Gastrocnemius medialis (tissue), 4 donors: ENCODE data around the gene NHEJ1. TPM values are rescaled to one million over a fixed set of nuclear protein-coding genes. Genes with fewer than 3 reads are reported as not detected.

Source experiments
- ATAC-seq, 2 donors: fragments of 150-250 bp; one replicate each; pipeline ENCODE4 v1.9.1; 2016
- DNase-seq, 2 donors: peaks; one replicate each; pipeline ENCODE4 v3.0.0-alpha.2; 2019
- H3K27ac ChIP-seq, 4 donors: fragments of 200-600 bp; sonication (generic); 1 replicate in 1 of 4; 2 replicates in 3 of 4; pipeline ENCODE4 v1.5.1; 2016 to 2018; ENCODE audit warnings: mild to moderate bottlenecking in 2 of 4, moderate library complexity in 1 of 4
- H3K27me3 ChIP-seq, 3 donors: fragments of 200-600 bp; sonication (generic) in 2 of 3; 1 replicate in 1 of 3; 2 replicates in 2 of 3; pipeline versions ENCODE4 v1.5.1 to v1.6.0; 2016 to 2019; ENCODE audit warnings: mild to moderate bottlenecking in 1 of 3, moderate library complexity in 1 of 3
- H3K36me3 ChIP-seq, 2 donors: fragments of 200-600 bp; sonication (generic) in 1 of 2; one replicate each; pipeline ENCODE4 v1.5.1; 2017 to 2018
- H3K4me1 ChIP-seq, 2 donors: fragments of 200-600 bp; sonication (generic) in 1 of 2; one replicate each; pipeline ENCODE4 v1.5.1; 2016 to 2017; ENCODE audit warnings: mild to moderate bottlenecking in 2 of 2
- H3K4me3 ChIP-seq, 4 donors: fragments of 200-600 bp; sonication (generic) in 3 of 4; 1 replicate in 1 of 4; 2 replicates in 3 of 4; pipeline ENCODE4 v1.5.1; 2016 to 2019; ENCODE audit warnings: mild to moderate bottlenecking in 2 of 4
- H3K9me3 ChIP-seq, 3 donors: fragments of 200-600 bp; sonication (generic) in 2 of 3; 1 replicate in 1 of 3; 2 replicates in 2 of 3; pipeline ENCODE4 v1.5.1; 2016 to 2019
- POLR2A ChIP-seq, 2 donors: fragments of 450-650 bp; IDR thresholded peaks; one replicate each; pipeline ENCODE4 v1.6.1; 2017; ENCODE audit warnings: antibody characterized with exemption in 2 of 2, mild to moderate bottlenecking in 2 of 2, moderate library complexity in 2 of 2
- in situ Hi-C, 4 donors: fragments of 200-750 bp; cut with MboI; loops; one replicate each; pipeline versions ENCODE4 v1.15.0 to v1.8.0; 2017; ENCODE audit warnings: low sequenced_read_pairs in 4 of 4
- intact Hi-C: fragments of 100-400 bp; cut with DNase I; formaldehyde crosslinking; loops from one replicate; pipeline ENCODE4 v1.15.1; 2023; ENCODE audit warnings: low total_unique reads
- total RNA-seq, 4 donors: library from RNA; depleted of rRNA; stranded (reverse); fragments of >200 nt; gene quantifications; one replicate each; pipeline versions ENCODE4 v1.1.0 to v1.2.3, GENCODE V29; 2016
- TF ChIP-seq, protein P1 (sequence below), 5 experiments: fragments of 450-650 bp in 3 of 5; fragments of 200-600 bp in 2 of 5; sonication (generic) in 2 of 5; IDR thresholded peaks in 4 of 5; conservative IDR thresholded peaks in 1 of 5; 1 replicate in 4 of 5; 2 replicates in 1 of 5; pipeline ENCODE4 v1.5.1; 2016 to 2019; ENCODE audit warnings: antibody characterized with exemption in 5 of 5, mild to moderate bottlenecking in 3 of 5, moderate library complexity in 3 of 5

Gene NHEJ1
- total RNA-seq, 4 donors from 2014 or later = 24.5 to 39.0 (median 26.4) TPM

DNA sequence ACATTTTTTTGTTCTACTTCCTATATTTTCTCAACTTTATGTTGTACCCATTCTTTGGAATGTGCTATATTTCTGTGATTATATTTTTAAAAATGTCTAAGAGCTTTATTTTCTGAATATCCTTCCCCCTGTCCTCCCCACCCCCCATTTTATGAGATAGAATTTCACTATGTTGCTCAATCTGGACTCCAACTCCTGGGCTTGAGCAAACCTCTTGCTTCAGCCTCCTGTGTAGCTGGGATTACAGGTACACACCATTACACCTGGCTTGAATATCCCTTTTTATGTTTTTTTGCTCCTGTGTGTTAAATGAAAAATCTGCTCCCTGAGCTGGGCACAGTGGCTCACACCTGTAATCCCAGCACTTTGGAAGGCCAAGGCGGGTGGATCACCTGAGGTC is 36.8 kb upstream of the NHEJ1 start:
- intact Hi-C loops = no loop called here
- Histone ChIP-seq H3K27ac (no peak overlapping the region), H3K36me3 (no peaks in the 10 kb centered on the region), H3K4me1 (no peaks in the 10 kb centered on the region), H3K9me3 (no peaks in the 10 kb centered on the region), H3K27me3 (peaks cover 0 to 9% (median 9%) of the 10 kb centered on the region in 3 donors), H3K4me3 (no peak overlapping the region)
- TF ChIP-seq, protein P1, sequence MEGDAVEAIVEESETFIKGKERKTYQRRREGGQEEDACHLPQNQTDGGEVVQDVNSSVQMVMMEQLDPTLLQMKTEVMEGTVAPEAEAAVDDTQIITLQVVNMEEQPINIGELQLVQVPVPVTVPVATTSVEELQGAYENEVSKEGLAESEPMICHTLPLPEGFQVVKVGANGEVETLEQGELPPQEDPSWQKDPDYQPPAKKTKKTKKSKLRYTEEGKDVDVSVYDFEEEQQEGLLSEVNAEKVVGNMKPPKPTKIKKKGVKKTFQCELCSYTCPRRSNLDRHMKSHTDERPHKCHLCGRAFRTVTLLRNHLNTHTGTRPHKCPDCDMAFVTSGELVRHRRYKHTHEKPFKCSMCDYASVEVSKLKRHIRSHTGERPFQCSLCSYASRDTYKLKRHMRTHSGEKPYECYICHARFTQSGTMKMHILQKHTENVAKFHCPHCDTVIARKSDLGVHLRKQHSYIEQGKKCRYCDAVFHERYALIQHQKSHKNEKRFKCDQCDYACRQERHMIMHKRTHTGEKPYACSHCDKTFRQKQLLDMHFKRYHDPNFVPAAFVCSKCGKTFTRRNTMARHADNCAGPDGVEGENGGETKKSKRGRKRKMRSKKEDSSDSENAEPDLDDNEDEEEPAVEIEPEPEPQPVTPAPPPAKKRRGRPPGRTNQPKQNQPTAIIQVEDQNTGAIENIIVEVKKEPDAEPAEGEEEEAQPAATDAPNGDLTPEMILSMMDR (IDR thresholded peaks at IDR 0.05 in 4 of 5, conservative IDR thresholded peaks at IDR 0.05 in 1 of 5) = no peak
- TF ChIP-seq POLR2A (IDR thresholded peaks at IDR 0.05) = no peak
- ATAC-seq = no peak
- in situ Hi-C loops = no loop called here
- DNase-seq = no peak

GRCh38 chr2:219186754-219187456 is 26.3 kb upstream of the NHEJ1 start:
- no peak for TF ChIP-seq POLR2A (IDR thresholded peaks at IDR 0.05)
- TF ChIP-seq, protein P1 (IDR thresholded peaks at IDR 0.05 in 4 of 5, conservative IDR thresholded peaks at IDR 0.05 in 1 of 5) = no peak
- in situ Hi-C loops (no loop called here), intact Hi-C loops (no loop called here)
- Histone ChIP-seq H3K27me3 (no peaks in the 10 kb centered on the region), H3K27ac (no peak overlapping the region), H3K9me3 (no peaks in the 10 kb centered on the region), H3K36me3 (peaks cover 0 to 26% of the 10 kb centered on the region in 2 donors), H3K4me3 (no peak overlapping the region), H3K4me1 (no peaks in the 10 kb centered on the region)
- ATAC-seq (no peak), DNase-seq (no peak)

DNA sequence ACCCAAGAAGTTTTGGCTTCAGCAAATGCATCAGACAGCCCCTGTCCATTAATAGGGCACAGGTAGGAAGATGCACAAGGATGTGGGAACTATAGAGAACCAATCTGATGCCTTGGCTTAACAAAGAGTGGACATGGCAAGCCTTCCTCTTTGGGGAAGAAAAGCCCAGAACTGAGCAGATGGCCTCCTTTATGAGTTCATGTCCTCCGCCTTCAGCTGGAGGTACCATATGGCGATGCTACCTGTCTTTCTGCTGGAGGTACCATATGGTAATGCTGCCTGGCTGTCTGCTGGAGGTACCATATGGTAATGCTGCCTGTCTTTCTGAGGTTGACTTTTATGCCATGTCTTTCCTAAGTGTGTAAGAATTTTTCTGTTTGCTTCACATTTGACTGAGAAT is 23.5 kb upstream of the NHEJ1 start:
- intact Hi-C loops = no loop called here
- in situ Hi-C loops = no loop called here
- Histone ChIP-seq H3K9me3 (no peaks in the 10 kb centered on the region), H3K4me3 (no peak overlapping the region), H3K27me3 (no peaks in the 10 kb centered on the region), H3K27ac (no peak overlapping the region), H3K4me1 (peaks cover 4 to 6% of the 10 kb centered on the region in 2 donors), H3K36me3 (peaks cover 0 to 52% of the 10 kb centered on the region in 2 donors)
- TF ChIP-seq, protein P1 (IDR thresholded peaks at IDR 0.05 in 4 of 5, conservative IDR thresholded peaks at IDR 0.05 in 1 of 5) = no peak
- no peak for TF ChIP-seq POLR2A (IDR thresholded peaks at IDR 0.05)
- DNase-seq (no peak), ATAC-seq (no peak)

GRCh38 chr2:219183151-219183772 is 22.6 kb upstream of the NHEJ1 start:
- ATAC-seq (no peak), DNase-seq (no peak)
- H3K4me3 ChIP-seq = no peak overlapping the region
- no peaks in the 10 kb centered on the region for H3K27me3 ChIP-seq
- in situ Hi-C loops = no loop called here
- intact Hi-C loops = no loop called here
- TF ChIP-seq, protein P1 (IDR thresholded peaks at IDR 0.05 in 4 of 5, conservative IDR thresholded peaks at IDR 0.05 in 1 of 5) = no peak
- TF ChIP-seq POLR2A (IDR thresholded peaks at IDR 0.05) = no peak
- H3K4me1 ChIP-seq = peaks cover 9 to 13% of the 10 kb centered on the region in 2 donors
- peaks cover 0 to 52% of the 10 kb centered on the region in 2 donors for H3K36me3 ChIP-seq
- no peaks in the 10 kb centered on the region for H3K9me3 ChIP-seq
- no peak overlapping the region for H3K27ac ChIP-seq
